HUES48 (cell line): Measurements from ENCODE around the gene TMEM214.

Source experiments
- H3K27ac ChIP-seq: one replicate; pipeline ENCODE4 v1.7.0; 2013; ENCODE audit warnings: low read depth, low read length, inconsistent platforms
- H3K27me3 ChIP-seq: 2 replicates; pipeline ENCODE4 v1.6.1; 2013; ENCODE audit warnings: mild to moderate bottlenecking, low read length; ENCODE audit not compliant: control insufficient read depth, insufficient read depth
- H3K36me3 ChIP-seq: 2 replicates; pipeline ENCODE4 v1.6.1; 2013; ENCODE audit warnings: low read length; ENCODE audit not compliant: control insufficient read depth, insufficient read depth
- H3K4me1 ChIP-seq: 2 replicates; pipeline ENCODE4 v1.6.1; 2013; ENCODE audit warnings: mild to moderate bottlenecking, low read length; ENCODE audit not compliant: control insufficient read depth, insufficient read depth
- H3K4me3 ChIP-seq: 2 replicates; pipeline ENCODE4 v1.5.1; 2013; ENCODE audit warnings: mild to moderate bottlenecking, low read depth, low read length
- H3K9ac ChIP-seq: 2 replicates; pipeline ENCODE4 v1.6.1; 2013; ENCODE audit warnings: mild to moderate bottlenecking, low read depth, low read length, moderate library complexity
- H3K9me3 ChIP-seq: 2 replicates; pipeline ENCODE4 v1.6.1; 2013; ENCODE audit warnings: low read length; ENCODE audit not compliant: control insufficient read depth, insufficient read depth

TMEM214 gene

DNA sequence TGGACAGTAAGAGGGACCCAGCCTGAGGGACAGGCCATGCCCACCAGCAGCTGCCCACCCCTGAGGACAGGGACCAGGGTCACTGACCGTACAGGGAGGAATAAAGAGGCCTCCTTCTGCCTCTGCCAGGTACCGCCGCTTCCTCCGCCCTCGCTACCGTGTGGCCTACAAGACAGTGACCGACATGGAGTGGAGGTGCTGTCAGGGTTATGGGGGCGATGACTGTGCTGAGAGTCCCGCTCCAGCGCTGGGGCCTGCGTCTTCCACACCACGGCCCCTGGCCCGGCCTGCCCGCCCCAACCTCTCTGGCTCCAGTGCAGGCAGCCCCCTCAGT, 47.8 kb downstream of the TMEM214 start:
- Histone ChIP-seq H3K36me3 (no peaks in the 10 kb centered on the region), H3K4me1 (peaks cover 15% of the 10 kb centered on the region), H3K9me3 (no peaks in the 10 kb centered on the region), H3K4me3 (no peak overlapping the region), H3K27ac (no peak overlapping the region), H3K27me3 (peaks cover 10% of the 10 kb centered on the region), H3K9ac (no peak overlapping the region)

DNA sequence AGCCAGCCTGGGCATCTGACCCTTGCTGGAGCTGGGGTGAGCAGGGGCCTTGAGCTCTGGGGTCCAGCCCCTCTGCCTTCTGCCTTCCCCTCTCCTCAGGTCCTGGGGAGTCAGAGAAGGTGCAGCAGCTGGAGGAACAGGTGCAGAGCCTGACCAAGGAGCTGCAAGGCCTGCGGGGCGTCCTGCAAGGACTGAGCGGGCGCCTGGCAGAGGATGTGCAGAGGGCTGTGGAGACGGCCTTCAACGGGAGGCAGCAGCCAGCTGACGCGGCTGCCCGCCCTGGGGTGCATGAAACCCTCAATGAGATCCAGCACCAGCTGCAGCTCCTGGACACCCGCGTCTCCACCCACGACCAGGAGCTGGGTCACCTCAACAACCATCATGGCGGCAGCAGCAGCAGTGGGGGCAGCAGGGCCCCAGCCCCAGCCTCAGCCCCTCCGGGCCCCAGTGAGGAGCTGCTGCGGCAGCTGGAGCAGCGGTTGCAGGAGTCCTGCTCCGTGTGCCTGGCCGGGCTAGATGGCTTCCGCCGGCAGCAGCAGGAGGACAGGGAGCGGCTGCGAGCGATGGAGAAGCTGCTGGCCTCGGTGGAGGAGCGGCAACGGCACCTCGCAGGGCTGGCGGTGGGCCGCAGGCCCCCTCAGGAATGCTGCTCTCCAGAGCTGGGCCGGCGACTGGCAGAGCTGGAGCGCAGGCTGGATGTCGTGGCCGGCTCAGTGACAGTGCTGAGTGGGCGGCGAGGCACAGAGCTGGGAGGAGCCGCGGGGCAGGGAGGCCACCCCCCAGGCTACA, 49.4 kb downstream of the TMEM214 start:
- H3K9me3 ChIP-seq = no peaks in the 10 kb centered on the region
- no peaks in the 10 kb centered on the region for H3K36me3 ChIP-seq
- no peak overlapping the region for H3K9ac ChIP-seq
- peaks cover 15% of the 10 kb centered on the region for H3K4me1 ChIP-seq
- H3K27ac ChIP-seq = no peak overlapping the region
- peaks cover 12% of the 10 kb centered on the region for H3K27me3 ChIP-seq
- no peak overlapping the region for H3K4me3 ChIP-seq

DNA sequence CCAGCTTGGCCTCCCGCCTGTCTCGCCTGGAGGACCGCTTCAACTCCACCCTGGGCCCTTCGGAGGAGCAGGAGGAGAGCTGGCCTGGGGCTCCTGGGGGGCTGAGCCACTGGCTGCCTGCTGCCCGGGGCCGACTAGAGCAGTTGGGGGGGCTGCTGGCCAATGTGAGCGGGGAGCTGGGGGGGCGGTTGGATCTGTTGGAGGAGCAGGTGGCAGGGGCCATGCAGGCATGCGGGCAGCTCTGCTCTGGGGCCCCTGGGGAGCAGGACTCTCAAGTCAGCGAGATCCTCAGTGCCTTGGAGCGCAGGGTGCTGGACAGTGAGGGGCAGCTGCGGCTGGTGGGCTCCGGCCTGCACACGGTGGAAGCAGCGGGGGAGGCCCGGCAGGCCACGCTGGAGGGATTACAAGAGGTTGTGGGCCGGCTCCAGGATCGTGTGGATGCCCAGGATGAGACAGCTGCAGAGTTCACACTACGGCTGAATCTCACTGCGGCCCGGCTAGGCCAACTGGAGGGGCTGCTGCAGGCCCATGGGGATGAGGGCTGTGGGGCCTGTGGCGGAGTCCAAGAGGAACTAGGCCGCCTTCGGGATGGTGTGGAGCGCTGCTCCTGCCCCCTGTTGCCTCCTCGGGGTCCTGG, 50.1 kb downstream of the TMEM214 start:
- Histone ChIP-seq H3K27ac (no peak overlapping the region), H3K9me3 (no peaks in the 10 kb centered on the region), H3K36me3 (no peaks in the 10 kb centered on the region), H3K27me3 (peaks cover 16% of the 10 kb centered on the region), H3K9ac (no peak overlapping the region), H3K4me1 (peaks cover 15% of the 10 kb centered on the region), H3K4me3 (no peak overlapping the region)

DNA sequence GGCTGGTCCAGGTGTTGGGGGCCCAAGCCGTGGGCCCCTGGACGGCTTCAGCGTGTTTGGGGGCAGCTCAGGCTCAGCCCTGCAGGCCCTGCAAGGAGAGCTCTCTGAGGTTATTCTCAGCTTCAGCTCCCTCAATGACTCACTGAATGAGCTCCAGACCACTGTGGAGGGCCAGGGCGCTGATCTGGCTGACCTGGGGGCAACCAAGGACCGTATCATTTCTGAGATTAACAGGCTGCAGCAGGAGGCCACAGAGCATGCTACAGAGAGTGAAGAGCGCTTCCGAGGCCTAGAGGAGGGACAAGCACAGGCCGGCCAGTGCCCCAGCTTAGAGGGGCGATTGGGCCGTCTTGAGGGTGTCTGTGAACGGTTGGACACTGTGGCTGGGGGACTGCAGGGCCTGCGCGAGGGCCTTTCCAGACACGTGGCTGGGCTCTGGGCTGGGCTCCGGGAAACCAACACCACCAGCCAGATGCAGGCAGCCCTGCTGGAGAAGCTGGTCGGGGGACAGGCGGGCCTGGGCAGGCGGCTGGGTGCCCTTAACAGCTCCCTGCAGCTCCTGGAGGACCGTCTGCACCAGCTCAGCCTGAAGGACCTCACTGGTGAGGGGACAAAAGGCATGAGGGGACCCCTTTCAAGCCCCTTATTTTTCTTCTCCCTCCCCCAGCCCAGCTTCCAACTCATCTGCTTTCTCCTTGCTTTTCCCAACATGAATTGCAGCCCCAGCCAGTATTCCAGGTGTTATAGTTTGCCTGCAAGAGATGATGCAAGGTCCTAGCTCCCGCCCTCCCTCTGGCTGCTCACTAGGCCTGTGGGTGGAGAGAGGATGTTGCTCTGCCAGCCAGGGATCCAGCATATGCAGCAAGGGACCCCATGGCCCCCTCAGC, 50.9 kb downstream of the TMEM214 start:
- no peak overlapping the region for H3K9ac ChIP-seq
- no peaks in the 10 kb centered on the region for H3K9me3 ChIP-seq
- no peak overlapping the region for H3K27ac ChIP-seq
- H3K4me3 ChIP-seq = no peak overlapping the region
- H3K4me1 ChIP-seq = peaks cover 11% of the 10 kb centered on the region
- H3K27me3 ChIP-seq = peaks cover 16% of the 10 kb centered on the region
- no peaks in the 10 kb centered on the region for H3K36me3 ChIP-seq

DNA sequence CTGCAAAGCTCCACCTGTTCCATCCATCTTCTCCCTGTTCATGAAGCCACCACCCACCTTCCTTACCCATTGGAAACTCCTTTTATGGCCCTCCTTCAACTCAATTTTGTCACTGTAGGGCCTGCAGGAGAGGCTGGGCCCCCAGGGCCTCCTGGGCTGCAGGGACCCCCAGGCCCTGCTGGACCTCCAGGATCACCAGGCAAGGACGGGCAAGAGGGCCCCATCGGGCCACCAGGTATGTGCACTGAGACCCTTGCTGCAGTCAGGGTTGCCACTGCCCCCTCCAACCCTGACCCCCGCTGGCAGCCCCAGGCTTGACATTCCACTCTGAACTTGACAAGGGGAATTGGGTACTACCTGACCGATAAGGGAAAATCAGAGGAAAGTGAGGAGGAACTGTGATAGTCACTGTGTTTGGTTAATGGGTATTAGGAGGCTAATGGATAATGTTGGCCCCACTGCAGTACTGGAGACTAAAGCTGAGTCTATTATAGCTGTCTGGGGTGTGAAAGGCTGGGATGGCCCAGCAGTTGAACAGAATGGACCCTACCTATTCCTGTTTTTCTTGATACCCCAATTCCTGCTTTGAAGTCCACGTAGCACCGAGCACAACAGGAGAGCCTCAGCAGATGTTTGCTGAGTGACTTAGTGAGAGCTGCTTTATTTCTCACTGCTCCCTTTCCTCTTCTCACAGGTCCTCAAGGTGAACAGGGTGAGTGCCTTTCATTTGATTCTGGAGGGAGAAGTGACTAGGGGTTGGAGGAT, 51.7 kb downstream of the TMEM214 start:
- no peaks in the 10 kb centered on the region for H3K36me3 ChIP-seq
- no peak overlapping the region for H3K4me3 ChIP-seq
- H3K27me3 ChIP-seq = peaks cover 16% of the 10 kb centered on the region
- H3K9me3 ChIP-seq = no peaks in the 10 kb centered on the region
- no peak overlapping the region for H3K9ac ChIP-seq
- no peak overlapping the region for H3K27ac ChIP-seq
- H3K4me1 ChIP-seq = peaks cover 8% of the 10 kb centered on the region; the same call in 1 of the 2 replicates

DNA sequence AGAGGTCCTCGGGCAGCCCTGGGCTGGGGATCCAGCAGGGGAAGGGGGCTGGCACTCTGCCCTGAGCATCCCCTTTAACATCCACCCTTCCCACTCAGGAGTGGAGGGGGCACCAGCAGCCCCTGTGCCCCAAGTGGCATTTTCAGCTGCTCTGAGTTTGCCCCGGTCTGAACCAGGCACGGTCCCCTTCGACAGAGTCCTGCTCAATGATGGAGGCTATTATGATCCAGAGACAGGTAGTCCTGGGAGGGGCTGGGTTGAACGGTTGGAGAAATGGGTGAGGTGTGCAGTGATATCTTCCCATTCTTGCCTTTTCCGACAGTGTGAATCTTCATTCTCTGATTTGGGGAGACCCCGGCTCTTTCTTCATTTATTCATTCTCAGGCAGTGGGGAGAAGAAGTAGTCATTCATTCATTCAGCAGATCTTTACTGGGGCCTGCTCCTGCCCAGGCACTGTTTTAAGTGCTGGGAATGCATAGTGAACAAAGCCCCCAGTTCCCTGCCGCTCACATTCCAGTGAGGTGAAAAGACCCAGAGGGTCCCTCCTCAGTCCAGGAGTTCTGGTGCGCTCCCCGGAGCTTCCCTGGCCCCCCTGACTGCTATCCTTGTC, 52.4 kb downstream of the TMEM214 start:
- Histone ChIP-seq H3K36me3 (no peaks in the 10 kb centered on the region), H3K4me3 (peak overlapping the region; percentile 76), H3K9ac (no peak overlapping the region), H3K27ac (no peak overlapping the region), H3K9me3 (no peaks in the 10 kb centered on the region), H3K4me1 (peaks cover 8% of the 10 kb centered on the region; the same call in 1 of the 2 replicates), H3K27me3 (peaks cover 16% of the 10 kb centered on the region)

DNA sequence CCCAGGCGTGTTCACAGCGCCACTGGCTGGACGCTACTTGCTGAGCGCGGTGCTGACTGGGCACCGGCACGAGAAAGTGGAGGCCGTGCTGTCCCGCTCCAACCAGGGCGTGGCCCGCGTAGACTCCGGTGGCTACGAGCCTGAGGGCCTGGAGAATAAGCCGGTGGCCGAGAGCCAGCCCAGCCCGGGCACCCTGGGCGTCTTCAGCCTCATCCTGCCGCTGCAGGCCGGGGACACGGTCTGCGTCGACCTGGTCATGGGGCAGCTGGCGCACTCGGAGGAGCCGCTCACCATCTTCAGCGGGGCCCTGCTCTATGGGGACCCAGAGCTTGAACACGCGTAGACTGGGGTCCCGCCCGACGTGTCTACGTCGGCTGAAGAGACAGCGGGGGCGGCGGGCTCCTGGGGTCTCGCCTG, 52.9 kb downstream of the TMEM214 start:
- H3K4me1 ChIP-seq = peaks cover 8% of the 10 kb centered on the region; the same call in 1 of the 2 replicates
- H3K27me3 ChIP-seq = peaks cover 16% of the 10 kb centered on the region
- H3K27ac ChIP-seq = no peak overlapping the region
- H3K9ac ChIP-seq = peak overlapping the region; percentile 57; the same call in 1 of the 2 replicates
- peak overlapping the region; percentile 76 for H3K4me3 ChIP-seq
- H3K36me3 ChIP-seq = no peaks in the 10 kb centered on the region
- H3K9me3 ChIP-seq = no peaks in the 10 kb centered on the region

DNA sequence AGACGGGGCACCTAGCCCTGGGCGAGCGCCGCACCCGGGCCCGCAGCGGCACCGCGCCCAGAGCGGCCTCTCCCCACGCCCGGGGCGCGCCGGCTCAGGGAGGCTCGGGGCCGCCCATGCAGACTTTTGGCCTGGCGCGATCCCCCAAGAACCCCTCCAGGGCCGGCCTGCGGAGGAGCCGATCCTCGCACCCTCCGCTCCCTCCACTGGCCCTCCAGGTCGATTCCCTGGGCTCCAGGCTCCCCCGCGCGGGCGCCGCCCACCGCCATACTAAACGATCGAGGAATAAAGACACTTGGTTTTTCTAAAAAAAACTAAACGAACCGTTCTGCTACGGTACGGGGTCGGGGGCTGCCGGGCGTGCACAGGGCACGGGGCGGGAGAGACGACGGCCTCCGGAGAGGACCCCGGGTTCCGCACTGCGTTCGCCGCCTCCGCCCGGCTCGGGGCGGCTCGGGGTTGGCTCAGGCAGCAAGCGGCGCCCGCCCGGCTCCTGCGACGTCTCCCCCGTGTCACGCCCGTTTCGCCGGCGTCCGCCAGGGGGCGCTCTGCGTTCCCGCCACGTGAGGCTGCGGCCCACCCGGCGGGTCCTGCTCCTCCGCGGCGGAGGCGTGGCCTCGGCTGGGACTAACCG, 53.4 kb downstream of the TMEM214 start:
- H3K27me3 ChIP-seq = peaks cover 16% of the 10 kb centered on the region
- H3K9me3 ChIP-seq = no peaks in the 10 kb centered on the region
- H3K4me1 ChIP-seq = peaks cover 8% of the 10 kb centered on the region; the same call in 1 of the 2 replicates
- H3K4me3 ChIP-seq = peak overlapping the region; percentile 76
- peak overlapping the region; percentile 75 for H3K27ac ChIP-seq
- no peaks in the 10 kb centered on the region for H3K36me3 ChIP-seq
- peak overlapping the region; percentile 57; the same call in 1 of the 2 replicates for H3K9ac ChIP-seq

DNA sequence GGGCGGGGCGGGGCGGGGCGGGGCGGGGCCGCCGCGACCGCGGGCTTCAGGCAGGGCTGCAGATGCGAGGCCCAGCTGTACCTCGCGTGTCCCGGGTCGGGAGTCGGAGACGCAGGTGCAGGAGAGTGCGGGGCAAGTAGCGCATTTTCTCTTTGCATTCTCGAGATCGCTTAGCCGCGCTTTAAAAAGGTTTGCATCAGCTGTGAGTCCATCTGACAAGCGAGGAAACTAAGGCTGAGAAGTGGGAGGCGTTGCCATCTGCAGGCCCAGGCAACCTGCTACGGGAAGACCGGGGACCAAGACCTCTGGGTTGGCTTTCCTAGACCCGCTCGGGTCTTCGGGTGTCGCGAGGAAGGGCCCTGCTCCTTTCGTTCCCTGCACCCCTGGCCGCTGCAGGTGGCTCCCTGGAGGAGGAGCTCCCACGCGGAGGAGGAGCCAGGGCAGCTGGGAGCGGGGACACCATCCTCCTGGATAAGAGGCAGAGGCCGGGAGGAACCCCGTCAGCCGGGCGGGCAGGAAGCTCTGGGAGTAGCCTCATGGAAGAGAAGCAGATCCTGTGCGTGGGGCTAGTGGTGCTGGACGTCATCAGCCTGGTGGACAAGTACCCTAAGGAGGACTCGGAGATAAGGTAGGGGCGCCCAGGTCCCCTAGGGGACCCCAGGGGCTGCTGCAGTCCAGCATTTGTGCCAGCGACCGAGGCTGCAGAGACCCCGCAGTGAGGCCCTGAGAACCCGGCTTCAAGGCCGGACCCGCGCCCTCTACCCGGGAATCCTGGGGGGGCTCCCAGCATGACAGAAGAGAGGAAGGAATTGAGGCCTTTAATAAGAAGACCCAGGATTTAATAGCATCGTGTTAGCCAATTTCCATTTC, 54.2 kb downstream of the TMEM214 start, which contains the start of gene KHK:
Gene KHK, plus strand, starts transcription at position 49 of the 870 bp plus-strand sequence. Its CDS starts 488 bp downstream, at position 537.
- Histone ChIP-seq H3K27me3 (peaks cover 16% of the 10 kb centered on the region), H3K9ac (peak within 1 kb of the TSS; percentile 57; the same call in 1 of the 2 replicates), H3K27ac (peak within 1 kb of the TSS; percentile 75), H3K4me1 (0 out of 2 replicates have a peak, but pooled peaks cover 5% of the 10 kb centered on the region), H3K36me3 (no peaks in the 10 kb centered on the region), H3K4me3 (peak within 1 kb of the TSS; percentile 76), H3K9me3 (no peaks in the 10 kb centered on the region)
